Esophagus (tissue), 2 donors: Measurements from ENCODE around the gene GLO1. TPM values are rescaled to one million over a fixed set of nuclear protein-coding genes. Genes with fewer than 3 reads are reported as not detected.

ENCODE experiments used
- H3K27ac ChIP-seq, 2 donors: one replicate each; pipeline ENCODE4 v1.5.1; 2013; ENCODE audit warnings: low read depth in 2 of 2, mild to moderate bottlenecking in 2 of 2, inconsistent platforms in 1 of 2, low read length in 1 of 2, moderate library complexity in 1 of 2
- H3K27me3 ChIP-seq, 2 donors: one replicate each; pipeline ENCODE4 v1.6.1; 2013; ENCODE audit warnings: low read length in 2 of 2, control low read depth in 1 of 2, mild to moderate bottlenecking in 1 of 2; ENCODE audit not compliant: insufficient read depth in 2 of 2, control insufficient read depth in 1 of 2
- H3K36me3 ChIP-seq, 2 donors: one replicate each; pipeline ENCODE4 v1.6.1; 2013; ENCODE audit warnings: low read length in 1 of 2; ENCODE audit not compliant: control insufficient read depth in 2 of 2, insufficient read depth in 2 of 2
- H3K4me1 ChIP-seq, 2 donors: one replicate each; pipeline ENCODE4 v1.6.1; 2013; ENCODE audit warnings: low read length in 1 of 2; ENCODE audit not compliant: control insufficient read depth in 2 of 2, insufficient read depth in 2 of 2
- H3K4me3 ChIP-seq, 2 donors: one replicate each; pipeline ENCODE4 v1.5.1; 2013; ENCODE audit warnings: low read length in 2 of 2, mild to moderate bottlenecking in 2 of 2, low read depth in 1 of 2, moderate library complexity in 1 of 2
- H3K9me3 ChIP-seq, 2 donors: one replicate each; pipeline ENCODE4 v1.6.1; 2013; ENCODE audit warnings: mild to moderate bottlenecking in 2 of 2, low read depth in 1 of 2, low read length in 1 of 2, moderate library complexity in 1 of 2; ENCODE audit not compliant: control insufficient read depth in 2 of 2, insufficient read depth in 1 of 2
- WGBS, 2 donors: extraction: QIAGEN DNeasy Blood & Tissue Kit; methylation state at CpG; one replicate each; pipeline ENCODE4 v1.1.7; 2013; 5-methylcytosine and 5-hydroxymethylcytosine counted together
- polyA plus RNA-seq, 2 donors: library from polyadenylated mRNA; stranded (reverse); fragments of 200-250 nt; gene quantifications; one replicate each; pipeline ENCODE4 v1.2.3, GENCODE V29; 2013
- donor health status: healthy with polysubstance abuse.
- donor health status: Bipolar disorder and iron deficiency.

GLO1 gene
- polyA plus RNA-seq, 2 donors, result 58.8 to 82.5 TPM

DNA sequence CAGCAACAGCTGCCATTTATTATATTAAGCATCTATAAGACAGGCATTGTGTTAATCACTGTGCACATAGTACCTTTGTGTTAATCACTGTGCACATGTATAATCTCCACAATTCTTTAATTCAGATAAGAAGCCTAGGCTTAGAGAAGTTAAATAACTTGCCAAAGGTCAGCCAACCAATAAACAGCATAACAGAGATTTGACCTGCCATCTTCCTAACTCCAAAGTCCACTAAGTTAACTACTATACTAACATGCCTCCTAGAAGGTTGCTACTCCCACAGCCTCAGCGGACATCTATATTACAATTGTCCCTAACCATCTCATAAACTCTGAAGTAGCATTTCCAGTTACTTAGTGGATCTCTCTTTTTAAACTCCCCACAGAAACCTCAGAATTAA is 66.9 kb downstream of the GLO1 start:
- 85 to 96% methylated on average over 1 of the region's 1 CpG for WGBS, 2 donors
- Histone ChIP-seq H3K27me3 (no peaks in the 10 kb centered on the region), H3K4me3 (no peak overlapping the region), H3K4me1 (peaks cover 0 to 5% of the 10 kb centered on the region in 2 donors), H3K36me3 (no peaks in the 10 kb centered on the region), H3K27ac (no peak overlapping the region), H3K9me3 (no peaks in the 10 kb centered on the region)

DNA sequence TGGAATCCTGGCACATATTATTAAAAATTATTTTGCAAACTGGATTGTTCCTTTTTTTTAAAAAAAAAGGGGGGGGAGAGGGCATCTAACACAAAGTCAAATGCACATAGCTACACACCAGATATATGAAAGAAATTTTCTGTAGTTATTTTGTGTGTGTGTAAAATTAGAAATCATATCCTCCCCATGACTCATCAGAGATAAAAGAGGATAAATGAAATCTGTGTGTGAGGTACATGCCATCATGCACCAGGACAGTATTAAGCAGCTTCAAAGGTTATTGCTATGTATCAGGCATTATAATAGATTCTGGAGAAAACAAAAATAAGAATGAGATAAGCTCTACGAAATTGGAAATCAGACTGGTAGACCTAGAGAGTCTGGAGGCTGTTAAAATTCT is 68.4 kb downstream of the GLO1 start:
- Histone ChIP-seq H3K4me1 (no peaks in the 10 kb centered on the region), H3K36me3 (no peaks in the 10 kb centered on the region), H3K9me3 (no peaks in the 10 kb centered on the region), H3K27me3 (no peaks in the 10 kb centered on the region), H3K27ac (no peak overlapping the region), H3K4me3 (no peak overlapping the region)
- WGBS, 2 donors, result 61 to 76% methylated on average over 1 of the region's 1 CpG

DNA sequence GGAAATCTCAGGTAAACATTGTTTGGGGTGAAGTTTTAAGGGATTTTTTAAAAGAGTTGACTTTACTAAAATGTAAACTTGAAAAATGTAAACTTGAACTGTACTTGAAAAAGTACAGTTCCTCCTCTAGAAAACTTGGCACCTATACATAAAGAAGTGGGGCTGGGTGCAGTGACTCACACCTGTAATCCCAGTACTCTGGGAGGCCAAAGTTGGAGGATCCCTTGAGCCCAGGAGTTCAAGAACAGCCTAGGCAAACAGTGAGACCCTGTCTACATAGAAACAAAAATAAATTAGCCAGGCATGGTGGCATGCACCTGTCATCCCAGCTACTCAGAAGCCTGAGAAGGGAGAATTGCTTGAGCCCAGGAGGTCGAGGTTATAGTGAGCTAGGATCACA is 70.5 kb downstream of the GLO1 start:
- Histone ChIP-seq H3K9me3 (no peaks in the 10 kb centered on the region), H3K4me3 (no peak overlapping the region), H3K4me1 (no peaks in the 10 kb centered on the region), H3K27ac (no peak overlapping the region), H3K36me3 (no peaks in the 10 kb centered on the region), H3K27me3 (no peaks in the 10 kb centered on the region)
- 79 to 84% methylated on average over 1 of the region's 1 CpG for WGBS, 2 donors

GRCh38 chr6:38631186-38631783 is 71.7 kb downstream of the GLO1 start:
- no peaks in the 10 kb centered on the region for H3K4me1 ChIP-seq
- H3K9me3 ChIP-seq, result no peaks in the 10 kb centered on the region
- no peaks in the 10 kb centered on the region for H3K27me3 ChIP-seq
- H3K27ac ChIP-seq, result no peak overlapping the region
- H3K4me3 ChIP-seq, result no peak overlapping the region
- 89 to 91% methylated on average over 3 of the region's 3 CpGs for WGBS, 2 donors
- H3K36me3 ChIP-seq, result no peaks in the 10 kb centered on the region

Other genes starting within 250 kb of the GLO1 start
- 1 to 10 TPM; 3.2 to 3.8 TPM for gene BTBD9, start 63.2 kb downstream of the GLO1 start, polyA plus RNA-seq
- gene DNAH8, start 12.2 kb upstream of the GLO1 start, polyA plus RNA-seq, result under 1 TPM; under 0.01 TPM